Stomach (tissue), 9 donors: ENCODE results near the gene GULP1. TPM values are rescaled to one million over a fixed set of nuclear protein-coding genes. Genes with fewer than 3 reads are reported as not detected.
A peak's percentile ranks its signal among the peaks of the same experiment; 100 is the strongest.

Source experiments
- DNase-seq, 2 donors: peaks; one replicate each; pipeline versions ENCODE4 v3.0.0 to v3.0.0-alpha.2; 2013 to 2019
- H3K27ac ChIP-seq, 5 donors: fragments of 200-600 bp in 4 of 5; sonication (generic) in 4 of 5; one replicate each; pipeline ENCODE4 v1.5.1; 2013 to 2019; ENCODE audit warnings: mild to moderate bottlenecking in 1 of 5, moderate library complexity in 1 of 5
- H3K27me3 ChIP-seq, 3 donors: fragments of 200-600 bp; sonication (generic); one replicate each; pipeline ENCODE4 v1.5.1; 2017 to 2019; ENCODE audit warnings: mixed run types in 1 of 3
- H3K36me3 ChIP-seq, 4 donors: fragments of 200-600 bp; sonication (generic); 1 replicate in 3 of 4; 2 replicates in 1 of 4; pipeline ENCODE4 v1.5.1; 2016 to 2019
- H3K4me1 ChIP-seq, 4 donors: fragments of 200-600 bp; sonication (generic); one replicate each; pipeline ENCODE4 v1.5.1; 2016 to 2019
- H3K4me3 ChIP-seq, 4 donors: fragments of 200-600 bp; sonication (generic) in 3 of 4; one replicate each; pipeline ENCODE4 v1.5.1; 2016 to 2019; ENCODE audit warnings: mild to moderate bottlenecking in 1 of 4
- H3K9me3 ChIP-seq, 4 donors: fragments of 200-600 bp; sonication (generic); one replicate each; pipeline ENCODE4 v1.5.1; 2016 to 2019
- CTCF ChIP-seq, 7 experiments: fragments of 450-650 bp in 4 of 7; fragments of 200-600 bp in 3 of 7; sonication (generic) in 3 of 7; IDR thresholded peaks; one replicate each; pipeline ENCODE4 v1.5.1; 2016 to 2019; ENCODE audit warnings: antibody characterized with exemption in 7 of 7, control low read depth in 2 of 7, mild to moderate bottlenecking in 1 of 7
- EP300 ChIP-seq: sonication (generic); formaldehyde crosslinking; IDR thresholded peaks from one replicate; pipeline ENCODE4 v1.6.1; 2017; ENCODE audit warnings: antibody characterized with exemption
- POLR2A ChIP-seq, 4 donors: fragments of 450-650 bp; IDR thresholded peaks; one replicate each; pipeline ENCODE4 v1.6.1; 2016; ENCODE audit warnings: antibody characterized with exemption in 4 of 4, control low read depth in 2 of 4, mild to moderate bottlenecking in 1 of 4, moderate library complexity in 1 of 4
- POLR2AphosphoS5 ChIP-seq, 3 donors: sonication (generic); formaldehyde crosslinking; IDR thresholded peaks; one replicate each; pipeline ENCODE4 v1.6.1; 2016; ENCODE audit warnings: antibody characterized with exemption in 3 of 3
- WGBS, 5 donors: extraction: QIAGEN DNeasy Blood & Tissue Kit in 3 of 5; methylation state at CpG; one replicate each; pipeline versions ENCODE4 v1.1.5 to v1.1.7; 2013 to 2018; 5-methylcytosine and 5-hydroxymethylcytosine counted together
- intact Hi-C: fragments of 100-400 bp; cut with DNase I; formaldehyde crosslinking; loops from one replicate; pipeline ENCODE4 v1.15.1; 2023; ENCODE audit warnings: low total_unique reads
- polyA plus RNA-seq, 3 donors: library from polyadenylated mRNA; stranded (reverse); fragments of 200-250 nt; gene quantifications; one replicate each; pipeline ENCODE4 v1.2.3, GENCODE V29; 2013
- total RNA-seq, 5 donors: library from RNA; depleted of rRNA; stranded (reverse); fragments of >200 nt; gene quantifications; one replicate each; pipeline versions ENCODE4 v1.1.0 to v1.2.3, GENCODE V29; 2014 to 2016
- donor health status: healthy with polysubstance abuse.
- donor health status: Bipolar disorder and iron deficiency.
- donor health status: healthy.

Gene GULP1
- total and polyA plus RNA-seq, 8 donors, result 4.9 to 179 (median 32.8) TPM

- WGBS, 5 donors, result 38 to 58% (median 48%) methylated on average over 1 of the region's 1 CpG
- Histone ChIP-seq H3K27me3 (no peaks in the 10 kb centered on the region), H3K4me1 (peaks cover 0 to 54% (median 23%) of the 10 kb centered on the region in 4 donors), H3K4me3 (no peak overlapping the region), H3K9me3 (no peaks in the 10 kb centered on the region), H3K36me3 (no peaks in the 10 kb centered on the region), H3K27ac (no peak overlapping the region)
- TF ChIP-seq POLR2A (IDR thresholded peaks at IDR 0.05), result no peak
- no peak for TF ChIP-seq EP300
- no peak for TF ChIP-seq POLR2AphosphoS5 (IDR thresholded peaks at IDR 0.05)
- intact Hi-C loops, result loop anchor here (10.0 kb wide), 1 partner anchor 461 kb away; no protein-coding TSS in a partner anchor
- no peak for DNase-seq
Observed at GRCh38 chr2:188523919-188524318, 232.2 kb downstream of the GULP1 start.

GRCh38 chr2:188524519-188525113 is 232.9 kb downstream of the GULP1 start:
- H3K36me3 ChIP-seq, result no peaks in the 10 kb centered on the region
- no peak overlapping the region for H3K27ac ChIP-seq
- no peaks in the 10 kb centered on the region for H3K9me3 ChIP-seq
- TF ChIP-seq CTCF (IDR thresholded peaks at IDR 0.05), result peak in 5 of 7 experiments; percentile 33 to 85 (median 68)
- TF ChIP-seq EP300, result no peak
- peaks cover 0 to 48% (median 23%) of the 10 kb centered on the region in 4 donors for H3K4me1 ChIP-seq
- H3K4me3 ChIP-seq, result no peak overlapping the region
- H3K27me3 ChIP-seq, result no peaks in the 10 kb centered on the region
- DNase-seq, result peak; percentile 27 to 81
- 0 to 4% (median 3%) methylated on average over 2 of the region's 2 CpGs for WGBS, 5 donors
- intact Hi-C loops, result loop anchor here (10.0 kb wide), 1 partner anchor 460 kb away; no protein-coding TSS in a partner anchor

GRCh38 chr2:188526701-188527100 is 235.0 kb downstream of the GULP1 start:
- peaks cover 0 to 44% (median 23%) of the 10 kb centered on the region in 4 donors for H3K4me1 ChIP-seq
- H3K9me3 ChIP-seq, result no peaks in the 10 kb centered on the region
- no peak for DNase-seq
- TF ChIP-seq EP300, result no peak
- TF ChIP-seq CTCF (IDR thresholded peaks at IDR 0.05), result no peak
- no peak for TF ChIP-seq POLR2AphosphoS5 (IDR thresholded peaks at IDR 0.05)
- no peak for TF ChIP-seq POLR2A (IDR thresholded peaks at IDR 0.05)
- intact Hi-C loops, result loop anchor here (10.0 kb wide), 1 partner anchor 458 kb away; no protein-coding TSS in a partner anchor
- H3K27me3 ChIP-seq, result no peaks in the 10 kb centered on the region
- no peaks in the 10 kb centered on the region for H3K36me3 ChIP-seq
- peak overlapping the region in 4 of 5 donors; percentile 2 to 67 (median 49) for H3K27ac ChIP-seq
- H3K4me3 ChIP-seq, result no peak overlapping the region

- peak in 1 of 2 donors; percentile 68 for DNase-seq
- intact Hi-C loops, result loop anchor here (10.0 kb wide), 1 partner anchor 458 kb away; no protein-coding TSS in a partner anchor
- 41 to 67% (median 57%) methylated on average over 1 of the region's 1 CpG for WGBS, 5 donors
- H3K27ac ChIP-seq, result peak overlapping the region in 4 of 5 donors; percentile 2 to 67 (median 49)
- H3K4me1 ChIP-seq, result peaks cover 0 to 44% (median 23%) of the 10 kb centered on the region in 4 donors
- no peak for TF ChIP-seq POLR2A (IDR thresholded peaks at IDR 0.05)
- TF ChIP-seq EP300, result no peak
- TF ChIP-seq POLR2AphosphoS5 (IDR thresholded peaks at IDR 0.05), result no peak
- no peak for TF ChIP-seq CTCF (IDR thresholded peaks at IDR 0.05)
- H3K4me3 ChIP-seq, result no peak overlapping the region
- no peaks in the 10 kb centered on the region for H3K9me3 ChIP-seq
- no peaks in the 10 kb centered on the region for H3K36me3 ChIP-seq
- no peaks in the 10 kb centered on the region for H3K27me3 ChIP-seq
Observed at GRCh38 chr2:188527141-188527540, 235.5 kb downstream of the GULP1 start.

- WGBS, 5 donors, result 61 to 82% (median 69%) methylated on average over 5 of the region's 5 CpGs
- Histone ChIP-seq H3K36me3 (no peaks in the 10 kb centered on the region), H3K27me3 (no peaks in the 10 kb centered on the region), H3K4me1 (peaks cover 0 to 44% (median 23%) of the 10 kb centered on the region in 4 donors), H3K4me3 (no peak overlapping the region), H3K9me3 (no peaks in the 10 kb centered on the region), H3K27ac (peak overlapping the region in 4 of 5 donors; percentile 2 to 67 (median 49))
- no peak for DNase-seq
- intact Hi-C loops, result loop anchor here (10.0 kb wide), 1 partner anchor 457 kb away; no protein-coding TSS in a partner anchor
- TF ChIP-seq POLR2AphosphoS5 (IDR thresholded peaks at IDR 0.05) (no peak), POLR2A (IDR thresholded peaks at IDR 0.05) (no peak), EP300 (no peak), CTCF (IDR thresholded peaks at IDR 0.05) (no peak)
Observed at GRCh38 chr2:188527581-188527993, 235.9 kb downstream of the GULP1 start.
